Omental fat pad (tissue), 4 donors: ENCODE results near the gene ITPRIPL1. TPM values are rescaled to one million over a fixed set of nuclear protein-coding genes. Genes with fewer than 3 reads are reported as not detected.

Experiments
- ATAC-seq: fragments of 150-250 bp; one replicate; pipeline ENCODE4 v1.9.1; 2016; ENCODE audit warnings: mild to moderate bottlenecking, moderate library complexity; ENCODE audit not compliant: low FRiP score
- DNase-seq: peaks from one replicate; pipeline ENCODE4 v3.0.0-alpha.2; 2019; ENCODE audit warnings: low spot score
- CTCF ChIP-seq, 3 donors: fragments of 450-650 bp; IDR thresholded peaks; one replicate each; pipeline ENCODE4 v1.5.1; 2016 to 2017; ENCODE audit warnings: antibody characterized with exemption in 3 of 3, mild to moderate bottlenecking in 3 of 3, moderate library complexity in 2 of 3
- total RNA-seq, 4 donors: library from RNA; depleted of rRNA; stranded (reverse); fragments of >200 nt; gene quantifications; one replicate each; pipeline ENCODE4 v1.1.0, GENCODE V29; 2016

ITPRIPL1 gene
- total RNA-seq, 4 donors from 2014 or later = 4.8 to 7.6 (median 6.6) TPM

DNA sequence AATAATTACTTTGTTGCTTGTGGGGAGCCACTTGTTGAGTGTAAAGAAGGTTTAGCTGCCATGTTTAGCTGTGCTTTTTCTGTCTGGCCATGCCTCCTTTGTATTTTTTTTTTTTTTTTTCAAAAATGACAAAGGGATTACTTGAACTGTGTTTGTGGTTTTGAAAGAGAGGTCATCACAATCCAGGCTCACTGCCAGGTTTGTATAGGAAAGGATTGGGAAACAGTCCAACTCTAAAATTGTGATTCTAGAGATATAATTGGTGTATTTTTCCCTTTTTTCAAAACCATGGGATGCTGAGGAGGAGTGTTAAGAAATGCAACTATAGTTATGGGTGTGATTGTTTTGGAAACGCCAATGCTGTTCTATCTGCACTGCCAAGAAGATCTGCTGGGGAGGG lies 4.3 kb downstream of the ITPRIPL1 start:
- DNase-seq (no peak), ATAC-seq (no peak)
- no peak for TF ChIP-seq CTCF (IDR thresholded peaks at IDR 0.05)

DNA sequence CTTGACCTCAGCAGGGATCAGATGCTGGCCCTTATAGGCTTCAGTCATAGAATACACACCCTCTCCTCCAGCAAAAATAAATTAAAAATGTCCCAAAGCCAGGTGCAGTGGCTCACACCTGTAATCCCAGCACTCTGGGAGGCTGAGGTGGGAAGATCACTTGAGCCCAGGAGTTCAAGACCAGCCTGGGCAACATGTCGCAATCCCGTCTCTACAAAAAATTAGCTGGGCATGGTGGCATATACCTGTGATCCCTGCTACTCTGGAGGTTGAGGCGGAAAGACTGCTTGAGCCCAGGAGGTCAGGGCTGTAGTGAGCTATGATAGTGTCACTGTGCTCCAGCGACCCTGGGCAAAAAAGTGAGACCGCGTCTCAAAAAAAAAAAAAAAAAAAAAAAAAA lies 4.8 kb downstream of the ITPRIPL1 start:
- ATAC-seq (no peak), DNase-seq (no peak)
- no peak for TF ChIP-seq CTCF (IDR thresholded peaks at IDR 0.05)

- ATAC-seq (peak; percentile 70), DNase-seq (no peak)
- TF ChIP-seq CTCF (IDR thresholded peaks at IDR 0.05) = no peak
Observed at GRCh38 chr2:96330407-96330806, 5.3 kb downstream of the ITPRIPL1 start.

DNA sequence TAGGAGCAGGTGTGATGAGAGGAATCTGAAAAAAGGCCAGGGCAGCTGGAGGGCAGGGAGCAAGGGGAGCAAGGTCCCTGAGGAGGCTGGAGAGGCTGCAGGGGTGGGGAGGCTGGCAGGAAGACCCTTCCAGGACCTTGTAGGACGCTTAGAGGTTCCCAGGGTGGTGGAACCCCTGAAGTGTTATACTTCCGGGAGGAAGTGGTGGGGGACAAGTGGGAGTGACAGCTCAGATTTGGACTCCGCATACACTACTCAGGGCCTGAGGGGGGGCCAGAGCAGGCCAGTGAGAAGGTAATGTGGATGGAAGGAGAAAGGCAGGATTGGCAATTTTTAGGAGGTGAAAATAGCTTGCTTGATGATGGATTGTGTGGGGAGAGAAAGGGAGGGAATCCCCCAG lies 8.6 kb downstream of the ITPRIPL1 start:
- TF ChIP-seq CTCF (IDR thresholded peaks at IDR 0.05) = no peak
- ATAC-seq = no peak
- DNase-seq = no peak

- TF ChIP-seq CTCF (IDR thresholded peaks at IDR 0.05) = no peak
- ATAC-seq = no peak
- DNase-seq = no peak
Observed at GRCh38 chr2:96336104-96336775, 11.1 kb downstream of the ITPRIPL1 start.

- no peak for TF ChIP-seq CTCF (IDR thresholded peaks at IDR 0.05)
Observed at GRCh38 chr2:96336873-96337272, 11.8 kb downstream of the ITPRIPL1 start.

More at GRCh38 chr2:96336873-96337272, 11.8 kb downstream of the ITPRIPL1 start:
- ATAC-seq = no peak
- DNase-seq = no peak
